Activated naive CD4-positive, alpha-beta T cell treated with anti-CD3 and anti-CD28 coated beads, Interleukin-2, amount 10 ng/mL, durations not matched to agents 7 days and 5 days (primary cell): ENCODE measurements around the gene CAND2.

ENCODE experiments used
- CTCF ChIA-PET: fragments of 350-600 bp; sonication (Branson Sonifier 250); formaldehyde crosslinking; loops from one replicate; lab custom pipeline; 2021; ENCODE audit warnings: antibody characterized with exemption; lab: Charles Lee
- DNase-seq: peaks from one replicate; pipeline ENCODE4 v3.0.0-alpha.2; 2020
- H3K27ac Mint-ChIP-seq: one replicate; pipeline ENCODE4 v1.8.0; 2021; ENCODE audit warnings: mild to moderate bottlenecking, moderate library complexity, mixed read lengths
- H3K27me3 Mint-ChIP-seq: one replicate; pipeline ENCODE4 v1.8.0; 2021; ENCODE audit warnings: mild to moderate bottlenecking, mixed read lengths
- H3K36me3 Mint-ChIP-seq: one replicate; pipeline ENCODE4 v1.8.0; 2021; ENCODE audit warnings: mixed read lengths
- H3K4me1 Mint-ChIP-seq: one replicate; pipeline ENCODE4 v1.8.0; 2021; ENCODE audit warnings: mixed read lengths
- H3K4me3 Mint-ChIP-seq: one replicate; pipeline ENCODE4 v1.8.0; 2021; ENCODE audit warnings: mild to moderate bottlenecking, moderate library complexity, mixed read lengths
- H3K9me3 Mint-ChIP-seq: one replicate; pipeline ENCODE4 v1.8.0; 2021; ENCODE audit warnings: mixed read lengths

Gene CAND2

GRCh38 chr3:12796171-12797123, at the start of gene CAND2:
CAND2 (plus strand) TSS chr3:12796680; CDS start chr3:12796721, 41 bp downstream.
- H3K9me3 Mint-ChIP-seq = no peaks in the 10 kb centered on the region
- peak within 1 kb of the TSS; percentile 65 for H3K4me3 Mint-ChIP-seq
- peaks cover 50% of the 10 kb centered on the region for H3K27me3 Mint-ChIP-seq
- peaks cover 10% of the 10 kb centered on the region for H3K4me1 Mint-ChIP-seq
- H3K36me3 Mint-ChIP-seq = no peaks in the 10 kb centered on the region
- H3K27ac Mint-ChIP-seq = no peak within 1 kb of the TSS
- peak; percentile 52 for DNase-seq
- CTCF ChIA-PET = interaction anchor here (1.1 kb wide), 1 partner anchor 46 kb away, joined by 8 read pairs; the partner anchor contains the start of gene RPL32

DNA sequence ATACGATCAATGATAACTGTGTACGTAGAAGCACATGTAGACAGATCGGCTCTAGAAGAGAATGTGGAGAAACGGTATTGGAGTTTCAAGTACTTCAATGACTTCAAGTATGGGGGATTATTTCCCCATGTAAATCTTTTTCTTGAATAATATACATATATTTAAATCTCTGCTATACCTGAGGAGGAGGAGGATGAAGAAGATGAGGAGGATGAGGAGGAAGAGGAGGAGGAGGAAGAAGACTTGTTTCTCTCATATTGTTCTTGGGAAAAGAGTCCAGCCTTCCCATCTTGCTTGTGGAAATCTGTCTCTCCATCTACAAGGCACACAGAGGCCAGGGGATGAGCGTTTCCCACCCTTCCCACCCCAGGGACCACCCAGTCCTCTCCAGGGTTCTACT, 48.0 kb upstream of the CAND2 start:
- Mint-ChIP-seq H3K36me3 (no peaks in the 10 kb centered on the region), H3K9me3 (no peaks in the 10 kb centered on the region), H3K27me3 (no peaks in the 10 kb centered on the region), H3K4me3 (no peak overlapping the region), H3K4me1 (no peaks in the 10 kb centered on the region), H3K27ac (no peak overlapping the region)
- DNase-seq = no peak
- CTCF ChIA-PET = no interaction called here

GRCh38 chr3:12750223-12750622, 46.3 kb upstream of the CAND2 start:
- Mint-ChIP-seq H3K27me3 (peaks cover 8% of the 10 kb centered on the region), H3K4me3 (no peak overlapping the region), H3K36me3 (no peaks in the 10 kb centered on the region), H3K4me1 (no peaks in the 10 kb centered on the region), H3K9me3 (no peaks in the 10 kb centered on the region), H3K27ac (no peak overlapping the region)
- CTCF ChIA-PET = no interaction called here
- no peak for DNase-seq

- CTCF ChIA-PET = no interaction called here
- no peak overlapping the region for H3K4me3 Mint-ChIP-seq
- H3K27me3 Mint-ChIP-seq = peaks cover 9% of the 10 kb centered on the region
- no peaks in the 10 kb centered on the region for H3K9me3 Mint-ChIP-seq
- no peak for DNase-seq
- H3K36me3 Mint-ChIP-seq = no peaks in the 10 kb centered on the region
- H3K27ac Mint-ChIP-seq = no peak overlapping the region
- peaks cover under 1% of the 10 kb centered on the region for H3K4me1 Mint-ChIP-seq
Observed at GRCh38 chr3:12750658-12751071, 45.8 kb upstream of the CAND2 start.

DNA sequence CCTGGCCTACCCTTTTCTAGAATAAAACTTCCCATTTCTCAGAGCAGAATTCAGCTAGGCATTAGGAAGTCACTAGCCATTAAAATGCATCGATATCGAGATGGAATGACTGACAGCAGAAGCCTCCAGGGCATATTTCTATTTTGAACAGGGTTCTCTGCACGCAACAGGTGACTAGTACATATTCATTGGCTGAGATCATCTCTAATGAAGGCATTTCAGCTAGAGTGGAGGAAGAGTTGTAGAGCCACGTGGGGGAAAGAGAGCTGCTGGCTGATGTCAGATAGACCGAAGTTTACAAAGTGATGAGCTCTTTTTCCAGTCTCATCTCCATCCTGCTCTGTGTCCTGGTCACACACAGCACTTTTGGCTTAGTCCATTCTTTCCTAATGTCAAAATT, 44.9 kb upstream of the CAND2 start:
- CTCF ChIA-PET = no interaction called here
- no peak overlapping the region for H3K27ac Mint-ChIP-seq

DNA sequence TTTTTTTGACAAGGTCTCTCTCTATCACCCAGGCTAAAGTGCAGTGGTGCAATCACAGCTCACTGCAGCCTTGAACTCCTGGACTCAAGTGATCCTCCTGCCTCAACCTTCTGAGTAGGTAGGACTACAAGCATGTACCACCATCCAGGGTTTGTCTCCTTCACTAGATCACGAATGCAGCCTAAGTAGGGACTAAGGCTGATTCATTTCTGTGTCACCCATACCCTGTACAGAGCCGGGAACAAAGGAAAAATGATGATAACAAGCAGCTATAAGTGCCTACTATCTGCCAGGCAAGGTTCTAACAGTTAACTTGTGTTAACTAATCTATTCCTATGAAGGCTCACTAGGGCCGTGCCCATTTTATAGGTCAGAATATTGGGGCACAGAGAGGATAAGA, 44.4 kb upstream of the CAND2 start:
- Mint-ChIP-seq H3K36me3 (no peaks in the 10 kb centered on the region), H3K27me3 (peaks cover 14% of the 10 kb centered on the region), H3K4me1 (peaks cover 4% of the 10 kb centered on the region), H3K27ac (no peak overlapping the region), H3K9me3 (no peaks in the 10 kb centered on the region), H3K4me3 (no peak overlapping the region)
- DNase-seq = no peak
- CTCF ChIA-PET = no interaction called here

More for the DNA sequence above, 44.9 kb upstream of the CAND2 start:
- no peak for DNase-seq
- H3K9me3 Mint-ChIP-seq = no peaks in the 10 kb centered on the region
- peaks cover 4% of the 10 kb centered on the region for H3K4me1 Mint-ChIP-seq
- H3K4me3 Mint-ChIP-seq = no peak overlapping the region
- no peaks in the 10 kb centered on the region for H3K36me3 Mint-ChIP-seq
- peaks cover 11% of the 10 kb centered on the region for H3K27me3 Mint-ChIP-seq

GRCh38 chr3:12752809-12753208, 43.7 kb upstream of the CAND2 start:
- no peaks in the 10 kb centered on the region for H3K9me3 Mint-ChIP-seq
- no peaks in the 10 kb centered on the region for H3K36me3 Mint-ChIP-seq
- no peak overlapping the region for H3K27ac Mint-ChIP-seq
- no peak overlapping the region for H3K4me3 Mint-ChIP-seq
- no peak for DNase-seq
- H3K27me3 Mint-ChIP-seq = peaks cover 14% of the 10 kb centered on the region
- H3K4me1 Mint-ChIP-seq = peaks cover 4% of the 10 kb centered on the region
- CTCF ChIA-PET = no interaction called here

DNA sequence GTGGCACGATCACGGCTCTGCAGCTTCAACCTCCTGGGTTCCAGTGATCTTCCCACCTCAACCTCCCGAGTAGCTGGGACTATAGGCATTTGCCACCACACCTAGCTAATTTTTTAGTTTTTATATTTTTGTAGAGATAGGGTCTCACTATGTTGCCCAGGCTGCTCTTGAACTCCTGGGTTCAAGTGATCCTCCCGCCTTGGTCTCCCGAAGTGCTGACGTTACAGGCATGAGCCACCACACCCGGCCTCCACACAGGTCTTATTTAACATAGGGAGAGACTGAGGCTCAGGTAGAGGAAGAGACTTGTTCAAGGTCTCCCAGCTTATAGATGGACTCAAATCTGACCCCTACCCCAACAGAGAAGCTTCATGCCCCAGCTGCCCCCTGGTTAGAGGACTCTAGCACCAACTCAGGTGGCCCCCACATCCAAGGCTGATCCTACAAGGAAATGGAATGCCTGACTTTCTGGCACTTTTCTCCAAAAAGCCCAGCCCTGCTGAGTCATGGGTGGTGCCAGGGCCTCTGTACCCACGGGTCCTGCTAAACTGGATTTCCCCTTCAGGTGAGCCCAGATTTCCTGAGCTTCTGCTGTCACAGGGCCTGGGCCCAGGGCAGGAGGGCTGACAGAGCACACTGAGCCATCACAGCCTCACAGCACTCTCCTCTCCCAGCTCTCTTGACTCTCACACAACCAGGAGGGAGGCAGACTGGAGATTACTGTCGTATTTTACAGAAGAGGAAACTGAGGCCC, 43.0 kb upstream of the CAND2 start:
- H3K27ac Mint-ChIP-seq = no peak overlapping the region
- no peak for DNase-seq
- CTCF ChIA-PET = no interaction called here
- H3K36me3 Mint-ChIP-seq = no peaks in the 10 kb centered on the region
- peaks cover 6% of the 10 kb centered on the region for H3K4me1 Mint-ChIP-seq
- no peaks in the 10 kb centered on the region for H3K9me3 Mint-ChIP-seq
- H3K27me3 Mint-ChIP-seq = peaks cover 14% of the 10 kb centered on the region
- no peak overlapping the region for H3K4me3 Mint-ChIP-seq

- H3K27me3 Mint-ChIP-seq = peaks cover 14% of the 10 kb centered on the region
- H3K4me1 Mint-ChIP-seq = peaks cover 6% of the 10 kb centered on the region
- DNase-seq = no peak
- H3K27ac Mint-ChIP-seq = no peak overlapping the region
- H3K36me3 Mint-ChIP-seq = no peaks in the 10 kb centered on the region
- H3K4me3 Mint-ChIP-seq = no peak overlapping the region
- CTCF ChIA-PET = no interaction called here
- no peaks in the 10 kb centered on the region for H3K9me3 Mint-ChIP-seq
Observed at GRCh38 chr3:12754313-12754712, 42.2 kb upstream of the CAND2 start.

DNA sequence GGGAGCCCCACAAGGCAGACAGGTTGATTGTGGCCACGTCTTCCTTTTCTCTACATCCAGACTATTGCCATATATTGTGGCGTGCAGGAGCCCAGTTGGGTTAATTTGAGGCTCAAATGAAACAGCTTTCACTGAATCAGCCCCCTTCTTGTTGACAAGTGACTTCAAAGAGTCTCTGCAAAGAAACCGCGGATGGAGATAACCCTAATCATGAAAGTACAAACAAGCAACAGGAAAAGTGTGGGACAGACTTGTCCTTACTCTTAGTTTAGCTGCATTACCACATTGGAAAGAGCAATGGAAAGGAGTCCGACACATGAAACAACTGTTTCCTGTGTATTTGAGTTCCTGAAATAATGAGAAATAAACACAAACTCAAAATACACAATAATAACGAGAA, 40.7 kb upstream of the CAND2 start:
- Mint-ChIP-seq H3K9me3 (no peaks in the 10 kb centered on the region), H3K27ac (no peak overlapping the region), H3K4me1 (peaks cover 6% of the 10 kb centered on the region), H3K27me3 (peaks cover 16% of the 10 kb centered on the region), H3K36me3 (no peaks in the 10 kb centered on the region), H3K4me3 (no peak overlapping the region)
- CTCF ChIA-PET = no interaction called here
- no peak for DNase-seq

DNA sequence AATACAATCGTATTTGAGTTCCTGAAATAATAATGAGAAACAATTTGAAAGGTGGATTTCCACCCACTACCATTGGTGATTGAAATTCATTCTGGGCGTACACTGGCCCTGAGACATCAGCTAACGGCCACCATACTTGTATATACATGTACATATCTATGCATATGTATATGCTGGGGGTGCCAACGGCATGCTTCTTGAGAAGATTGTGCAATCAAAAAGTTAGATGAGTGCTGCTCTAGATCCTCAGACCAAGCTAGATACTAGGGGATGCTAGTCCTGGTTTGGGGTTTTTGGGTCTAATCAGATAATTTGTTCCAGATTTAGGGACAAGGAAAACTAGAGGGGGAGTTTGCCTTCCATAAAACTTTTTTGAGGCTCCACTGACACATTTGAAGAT, 40.3 kb upstream of the CAND2 start:
- CTCF ChIA-PET = no interaction called here

DNA sequence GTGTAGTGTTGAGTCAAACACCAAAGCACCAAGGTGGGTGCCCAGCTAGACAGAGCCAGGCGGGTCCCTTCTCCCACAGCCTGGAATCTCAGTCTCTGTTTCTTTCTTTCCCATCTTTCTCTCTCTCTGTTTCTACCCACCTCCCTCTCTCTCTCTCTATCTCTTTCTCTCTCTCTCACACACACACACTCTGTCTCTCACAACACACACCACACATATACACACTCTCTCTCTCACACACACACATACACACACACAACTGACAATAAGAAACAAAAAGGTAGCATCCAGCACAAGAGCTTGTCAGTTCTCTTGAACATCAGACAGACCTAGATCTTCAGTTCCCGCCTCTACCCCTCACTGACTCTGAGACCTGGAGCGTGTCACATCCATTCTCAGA, 39.8 kb upstream of the CAND2 start:
- Mint-ChIP-seq H3K36me3 (no peaks in the 10 kb centered on the region), H3K9me3 (no peaks in the 10 kb centered on the region), H3K27me3 (peaks cover 20% of the 10 kb centered on the region), H3K4me3 (no peak overlapping the region), H3K27ac (no peak overlapping the region), H3K4me1 (peaks cover 6% of the 10 kb centered on the region)
- CTCF ChIA-PET = no interaction called here
- no peak for DNase-seq

More for the DNA sequence above, 40.3 kb upstream of the CAND2 start:
- Mint-ChIP-seq H3K9me3 (no peaks in the 10 kb centered on the region), H3K36me3 (no peaks in the 10 kb centered on the region), H3K27ac (no peak overlapping the region), H3K4me3 (no peak overlapping the region), H3K27me3 (peaks cover 20% of the 10 kb centered on the region), H3K4me1 (peaks cover 6% of the 10 kb centered on the region)
- DNase-seq = no peak

DNA sequence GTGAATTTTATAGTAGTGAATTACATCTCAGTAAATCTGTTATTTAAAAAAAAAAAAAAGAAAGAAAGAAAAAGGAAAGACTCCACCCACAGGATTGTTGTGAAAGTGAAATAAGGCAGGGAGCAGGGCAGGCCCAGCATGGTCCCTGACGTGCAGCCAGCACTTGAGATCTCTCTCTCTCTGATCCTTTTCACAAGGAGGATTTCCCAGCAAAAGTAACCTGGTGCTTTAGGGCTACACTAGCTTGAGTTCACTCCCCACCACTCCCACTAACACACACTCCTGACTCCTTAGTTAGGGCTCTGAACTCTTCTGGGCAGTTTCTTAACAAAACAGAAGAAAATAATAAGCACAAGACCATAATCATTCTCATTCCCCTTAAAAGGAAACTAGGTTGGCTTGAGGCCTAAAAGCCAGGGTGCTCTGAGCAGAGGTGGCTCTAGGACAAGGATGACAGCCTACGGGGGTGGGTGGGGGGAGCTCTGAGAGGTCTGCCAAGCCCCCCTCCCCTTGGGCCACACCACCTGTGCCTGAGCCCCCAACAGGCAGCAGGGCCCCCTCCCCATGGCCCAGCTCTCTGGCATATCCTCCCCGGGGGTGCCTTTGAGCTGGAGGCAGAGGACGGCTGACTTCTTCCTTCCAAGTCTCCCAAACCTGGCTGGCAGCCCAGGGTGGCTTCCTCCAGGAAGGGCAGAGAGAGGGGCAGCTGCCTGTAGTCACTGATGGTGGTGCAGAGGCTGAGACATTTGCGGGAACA, 38.3 kb upstream of the CAND2 start:
- CTCF ChIA-PET = no interaction called here
- Mint-ChIP-seq H3K4me1 (peaks cover 6% of the 10 kb centered on the region), H3K36me3 (no peaks in the 10 kb centered on the region), H3K27me3 (peaks cover 23% of the 10 kb centered on the region), H3K4me3 (no peak overlapping the region), H3K9me3 (no peaks in the 10 kb centered on the region), H3K27ac (no peak overlapping the region)
- DNase-seq = no peak

GRCh38 chr3:12759097-12759679, 37.3 kb upstream of the CAND2 start, which contains the start of gene TMEM40:
TMEM40 (minus strand) TSS chr3:12759259; CDS start chr3:12749832, 9,427 bp downstream.
- DNase-seq = no peak
- Mint-ChIP-seq H3K4me3 (no peak within 1 kb of the TSS), H3K27ac (no peak within 1 kb of the TSS), H3K27me3 (peaks cover 26% of the 10 kb centered on the region), H3K9me3 (no peaks in the 10 kb centered on the region), H3K36me3 (no peaks in the 10 kb centered on the region), H3K4me1 (peaks cover 6% of the 10 kb centered on the region)
- CTCF ChIA-PET = no interaction called here
